Hypothalamus (tissue), 51 donors: Measurements from ENCODE around the gene TUBA4B.
"Not testable (repeated sequence)": the region's sequence is repeated elsewhere in the genome, so short reads cannot be mapped to it uniquely, and the experiment has no call there.

Experiments used
- DNase-seq, 51 donors: peaks; one replicate each; lab custom pipeline; 2025; lab: John Stamatoyannopoulos, UW

TUBA4B gene

GRCh38 chr2:219246559-219246958 is 6.5 kb upstream of the TUBA4B start:
- no peak for DNase-seq

DNA sequence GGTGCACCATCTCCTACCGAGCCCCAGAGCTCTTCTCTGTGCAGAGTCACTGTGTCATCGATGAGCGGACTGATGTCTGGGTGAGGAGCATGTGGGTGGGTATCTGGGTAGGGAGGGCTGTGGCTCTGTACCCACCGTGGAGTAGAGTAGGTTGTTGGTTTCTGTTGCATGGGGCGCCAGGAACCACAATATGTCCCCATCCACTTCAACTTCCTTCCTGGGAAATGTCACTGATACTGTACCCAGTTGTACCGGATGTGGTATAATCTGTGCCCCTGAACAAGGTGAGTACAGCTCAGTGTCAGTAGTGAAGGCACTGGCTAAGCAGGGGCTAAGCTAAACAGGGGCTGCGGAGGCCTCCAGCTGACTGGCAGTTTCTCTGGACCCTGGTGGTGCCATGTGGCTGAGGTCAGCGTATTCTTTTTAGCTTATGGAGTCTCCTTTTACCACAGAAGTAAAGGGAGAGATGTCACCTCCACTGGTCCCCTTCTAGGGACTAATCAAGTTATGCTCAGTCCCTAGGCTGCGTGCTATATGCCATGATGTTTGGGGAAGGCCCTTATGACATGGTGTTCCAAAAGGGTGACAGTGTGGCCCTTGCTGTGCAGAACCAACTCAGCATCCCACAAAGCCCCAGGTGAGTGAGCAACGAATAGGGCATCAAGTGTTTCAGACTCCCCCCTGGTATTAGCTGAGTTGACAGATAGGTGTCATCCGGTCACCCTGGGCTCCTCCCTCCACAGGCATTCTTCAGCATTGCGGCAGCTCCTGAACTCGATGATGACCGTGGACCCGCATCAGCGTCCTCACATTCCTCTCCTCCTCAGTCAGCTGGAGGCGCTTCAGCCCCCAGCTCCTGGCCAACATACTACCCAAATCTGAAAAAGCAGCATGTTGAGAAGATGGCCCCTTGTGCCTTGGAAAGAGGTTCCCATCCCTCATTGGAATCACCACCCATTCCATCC is 5.1 kb upstream of the TUBA4B start:
- DNase-seq, result no peak

- DNase-seq, result no peak
Observed at GRCh38 chr2:219248845-219249202, 4.2 kb upstream of the TUBA4B start.

- peak in 39 of 51 donors; percentile 8 to 87 (median 54) for DNase-seq
Observed at GRCh38 chr2:219249203-219249980, 3.7 kb upstream of the TUBA4B start.

- no peak for DNase-seq
Observed at GRCh38 chr2:219250049-219250781, 2.8 kb upstream of the TUBA4B start.

- DNase-seq, result no peak
Observed at GRCh38 chr2:219251656-219252055, 1.4 kb upstream of the TUBA4B start.

- DNase-seq, result no peak
Observed at GRCh38 chr2:219252084-219252483, 959 bp upstream of the TUBA4B start.

- DNase-seq, result peak in 1 of 51 donors; percentile 12
Observed at GRCh38 chr2:219252570-219252899, 508 bp upstream of the TUBA4B start.

- peak in 48 of 51 donors; percentile 21 to 88 (median 72) for DNase-seq
Observed at GRCh38 chr2:219253753-219254589, 928 bp downstream of the TUBA4B start, which contains the start of gene TUBA4A. TSS of gene TUBA4A (minus strand) at chr2:219253918. CDS start at chr2:219253858, 60 bp downstream.

DNA sequence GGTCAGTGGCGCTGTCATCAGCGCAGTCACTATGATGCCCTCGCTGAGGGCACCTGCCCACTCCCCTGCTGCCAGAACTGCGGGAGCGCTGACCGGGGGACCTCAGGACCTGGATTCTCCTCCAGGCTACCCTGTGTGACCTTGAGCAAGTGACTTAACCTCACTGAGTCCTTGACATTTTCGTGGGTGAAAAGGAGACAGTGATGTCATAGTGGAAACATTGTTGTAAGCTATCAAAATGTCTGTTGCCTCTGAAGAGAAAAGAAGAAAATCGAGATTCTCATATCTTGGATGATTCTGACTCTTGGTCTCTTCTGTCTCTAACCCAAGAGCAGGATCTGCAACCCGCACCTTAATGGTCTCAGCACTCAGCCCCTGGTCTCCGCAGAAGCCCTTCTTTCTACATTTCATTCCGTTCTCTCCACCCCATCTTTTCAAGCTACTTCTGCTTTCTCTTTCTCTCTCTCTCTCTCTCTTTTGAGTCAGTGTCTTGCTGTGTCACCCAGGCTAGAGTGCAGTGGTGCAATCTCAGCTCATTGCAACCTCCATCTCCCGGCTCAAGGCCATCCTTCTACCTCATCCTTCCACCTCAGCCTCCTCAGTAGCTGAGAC is 1.7 kb downstream of the TUBA4B start:
- DNase-seq, result peak in 1 of 51 donors; percentile 44

DNA sequence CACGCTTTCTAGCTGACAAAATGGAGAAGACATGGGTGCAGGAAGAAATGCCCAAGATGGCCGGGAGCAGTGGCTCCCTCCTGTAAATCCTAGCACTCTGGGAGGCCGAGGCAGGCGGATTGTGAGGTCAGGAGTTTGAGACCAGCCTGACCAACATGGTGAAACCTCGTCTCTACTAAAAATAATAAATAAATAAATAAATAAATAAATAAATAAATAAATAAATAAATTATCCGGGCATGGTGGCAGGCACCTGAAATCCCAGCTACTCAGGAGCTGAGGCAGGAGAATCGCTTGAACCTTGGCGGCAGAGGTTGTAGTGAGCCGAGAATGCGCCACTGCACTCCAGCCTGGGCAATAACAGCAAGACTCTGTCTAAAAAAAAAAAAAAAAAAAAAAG is 5.9 kb downstream of the TUBA4B start:
- DNase-seq, result not testable (repeated sequence)

DNA sequence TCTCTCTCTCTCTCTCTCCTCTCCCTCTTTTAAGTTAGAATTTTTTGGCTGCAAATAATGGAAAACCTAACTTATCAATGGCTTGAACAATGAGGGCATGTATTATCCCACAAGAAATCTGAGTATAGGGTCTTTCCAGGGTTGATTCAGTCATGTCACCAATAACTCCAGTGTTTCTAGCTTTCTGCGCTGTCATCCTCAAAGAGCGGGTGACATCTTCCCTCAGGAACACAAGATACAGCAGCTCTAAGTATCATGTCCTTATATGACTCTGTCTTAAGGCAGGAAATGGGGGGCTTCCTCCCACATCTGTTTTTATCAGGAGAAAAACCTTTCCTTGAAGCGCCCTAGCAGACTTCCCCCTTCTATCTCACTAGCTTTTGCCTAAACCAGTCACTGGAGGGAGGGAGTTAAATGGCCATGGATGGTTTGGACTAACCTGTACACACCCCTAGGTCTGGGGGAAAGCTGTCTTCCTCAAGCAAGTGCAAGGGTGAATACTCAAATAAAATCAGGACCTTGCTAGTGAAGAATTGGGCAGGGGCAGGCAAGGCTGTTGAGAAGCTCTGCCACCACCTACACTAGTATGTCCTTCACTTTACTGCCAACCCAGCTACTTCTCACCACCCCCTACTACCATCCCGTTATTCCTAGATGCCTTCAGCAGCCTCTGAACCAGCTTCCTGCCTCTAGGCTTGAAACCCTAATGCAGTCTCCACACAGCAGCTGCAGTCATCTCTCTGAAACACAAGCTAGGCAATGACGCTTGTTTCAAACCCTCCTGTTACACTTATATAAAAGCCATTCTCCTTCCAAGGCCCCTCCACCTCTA is 8.2 kb downstream of the TUBA4B start:
- DNase-seq, result no peak

DNA sequence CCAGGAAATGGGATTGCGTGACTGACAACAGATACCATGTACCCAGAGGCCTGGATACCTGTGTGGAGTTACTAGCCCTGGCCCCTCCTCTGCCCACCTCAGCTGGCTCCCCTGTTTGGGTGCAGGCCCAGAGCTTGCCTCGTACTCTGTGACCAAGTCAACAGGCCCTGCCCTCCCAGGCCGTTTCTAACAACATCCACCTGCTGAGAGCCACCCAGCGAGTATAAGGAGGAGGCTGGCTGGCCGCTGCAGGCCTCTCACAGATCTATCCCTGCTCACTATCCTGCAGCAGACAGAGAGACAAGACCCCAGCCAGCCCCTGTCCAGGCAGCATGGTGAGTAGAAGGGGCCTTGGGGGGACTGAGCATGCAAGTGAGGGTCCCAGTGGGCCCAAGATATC is 13.2 kb downstream of the TUBA4B start:
- no peak for DNase-seq

- no peak for DNase-seq
Observed at GRCh38 chr2:219266886-219267285, 13.8 kb downstream of the TUBA4B start.

- no peak for DNase-seq
Observed at GRCh38 chr2:219268294-219268693, 15.3 kb downstream of the TUBA4B start.

DNA sequence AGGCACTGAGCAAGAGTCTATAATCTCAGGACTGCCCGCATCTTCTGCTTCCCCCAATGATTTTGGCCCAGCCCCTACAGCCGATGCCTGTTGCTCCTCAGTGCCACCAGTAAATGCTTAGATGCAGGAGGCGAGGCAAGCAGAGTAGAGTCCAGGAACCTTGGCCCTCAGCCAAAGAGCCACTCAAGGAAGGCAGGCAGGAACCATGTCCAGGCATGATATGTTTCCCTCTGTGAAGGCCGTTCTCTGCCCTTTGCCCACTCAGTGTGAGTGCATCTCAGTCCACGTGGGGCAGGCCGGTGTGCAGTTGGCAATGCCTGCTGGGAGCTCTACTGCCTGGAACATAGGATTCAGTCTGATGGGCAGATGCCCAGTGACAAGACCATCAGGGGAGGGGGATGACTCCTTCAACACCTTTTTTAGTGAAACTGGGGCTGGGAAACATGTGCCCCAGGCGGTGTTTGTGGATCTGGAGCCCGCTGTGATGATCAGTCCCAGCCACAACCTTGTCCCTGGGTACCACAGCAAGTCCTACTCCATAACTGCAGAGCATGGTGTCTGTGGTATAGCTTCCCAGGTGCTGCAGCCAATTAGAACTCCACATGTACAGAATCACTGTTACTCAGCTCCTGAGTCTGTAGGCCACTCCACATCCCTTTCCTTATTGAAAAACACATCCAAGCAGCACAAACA is 16.5 kb downstream of the TUBA4B start:
- no peak for DNase-seq

- DNase-seq, result no peak
Observed at GRCh38 chr2:219270055-219270372, 17.0 kb downstream of the TUBA4B start.

GRCh38 chr2:219271021-219271420 is 18.0 kb downstream of the TUBA4B start:
- DNase-seq, result no peak
